K562 (cell line): ENCODE results near the gene NDUFV3.

Experiments used
- CTCF ChIP-seq, 3 experiments: IDR thresholded peaks in 2 of 3; conservative IDR thresholded peaks in 1 of 3; 2 replicates each; pipeline ENCODE4 v1.5.1; 2011 to 2012; ENCODE audit warnings: low read length in 3 of 3, mild to moderate bottlenecking in 3 of 3, control low read depth in 2 of 3, improper control_type of control experiment in 1 of 3, inconsistent platforms in 1 of 3, low read depth in 1 of 3, mixed read lengths in 1 of 3, moderate library complexity in 1 of 3; ENCODE audit not compliant: insufficient read depth in 2 of 3
- DDX20 ChIP-seq: fragments of 450-650 bp; IDR thresholded peaks from 2 replicates; pipeline ENCODE4 v1.6.1; 2016; ENCODE audit warnings: missing genetic modification characterization, low read depth, mild to moderate bottlenecking, missing compliant biosample characterization, moderate library complexity
- ESRRA ChIP-seq: fragments of 450-650 bp; IDR thresholded peaks from 2 replicates; pipeline ENCODE4 v1.6.1; 2014; ENCODE audit warnings: low read depth, mild to moderate bottlenecking, moderate library complexity, borderline replicate concordance
- HDAC3 ChIP-seq: fragments of 450-650 bp; IDR thresholded peaks from 2 replicates; pipeline ENCODE4 v1.6.1; 2018; ENCODE audit warnings: borderline replicate concordance, mild to moderate bottlenecking, moderate library complexity; ENCODE audit not compliant: partially characterized antibody
- IRF9 ChIP-seq: fragments of 450-650 bp; IDR thresholded peaks from 2 replicates; pipeline ENCODE4 v1.6.1; 2016; ENCODE audit warnings: missing biosample characterization, missing genetic modification characterization
- JUN ChIP-seq, 2 experiments: sonication (generic) in 1 of 2; formaldehyde crosslinking in 1 of 2; IDR thresholded peaks; 2 replicates each; pipeline versions ENCODE4 v1.6.1 to v1.8.0; 2012 to 2022; ENCODE audit warnings: borderline replicate concordance in 2 of 2, mild to moderate bottlenecking in 2 of 2, improper control_type of control experiment in 1 of 2, low read depth in 1 of 2, low read length in 1 of 2, missing genetic modification reagents in 1 of 2
- ZBTB33 ChIP-seq: sonication (generic); formaldehyde crosslinking; IDR thresholded peaks from 2 replicates; pipeline ENCODE4 v1.8.1; 2023; ENCODE audit warnings: mild to moderate bottlenecking, missing genetic modification reagents
- ZNF644 ChIP-seq: fragments of 200-800 bp; sonication (Bioruptor generic); IDR thresholded peaks from 2 replicates; pipeline ENCODE4 v1.6.1; 2016; ENCODE audit warnings: low read depth, missing genetic modification characterization, missing compliant biosample characterization

GRCh38 chr21:42846221-42846620 is 46.9 kb upstream of the NDUFV3 start:
- TF ChIP-seq DDX20 (tag) (no peak), ESRRA (no peak), HDAC3 (no peak), ZNF644 (tag) (no peak), ZBTB33 (CRISPR knock-in tag) (no peak), IRF9 (tag) (no peak), CTCF (IDR thresholded peaks at IDR 0.05 in 2 of 3, conservative IDR thresholded peaks at IDR 0.05 in 1 of 3; ENCODE audit: insufficient read depth in 2 of 3, low read depth in 1 of 3, low read length in 3 of 3) (no peak), JUN (IDR thresholded peaks at IDR 0.05; ENCODE audit: borderline replicate concordance, low read depth, low read length) (no peak), JUN (CRISPR knock-in tag; IDR thresholded peaks at IDR 0.05; ENCODE audit: borderline replicate concordance) (no peak)
